HCT116 (cell line): ENCODE results near the gene ACTRT2. TPM values are rescaled to one million over a fixed set of nuclear protein-coding genes. Genes with fewer than 3 reads are reported as not detected.

Experiments used
- ATAC-seq: fragments of 200-7000 bp; cut with Tn5 transposase; 2 replicates; pipeline ENCODE4 v1.9.1; 2020; ENCODE audit warnings: mild to moderate bottlenecking, moderate library complexity
- BruUV-seq: library from RNA; stranded (reverse); fragments of 400-500 nt; replicated peaks from 2 replicates; lab custom pipeline; 2021; lab: Mats Ljungman, UMichigan
- CTCF ChIA-PET: fragments of 300-600 bp; sonication (Branson Sonifier 250); formaldehyde crosslinking; loops from one replicate; lab custom pipeline; 2021; ENCODE audit warnings: antibody characterized with exemption; lab: Charles Lee
- POLR2A ChIA-PET: fragments of 300-600, 350-600 bp; sonication (Branson Sonifier 250); formaldehyde crosslinking; loops from one replicate; lab custom pipeline; 2021; ENCODE audit warnings: antibody characterized with exemption; lab: Charles Lee
- RAD21 ChIA-PET, 2 experiments: fragments of 300-600 bp; sonication (Branson Sonifier 250); formaldehyde crosslinking; loops; one replicate each; lab custom pipeline; 2023; ENCODE audit warnings: low total read pairs in 2 of 2; ENCODE audit not compliant: uncharacterized antibody in 2 of 2, unreplicated experiment in 2 of 2, low non-redundant PET in 1 of 2; lab: Charles Lee
- DNase-seq: peaks from one replicate; pipeline ENCODE4 v3.0.0-alpha.2; 2010; ENCODE audit warnings: low read depth, low spot score
- H2AFZ ChIP-seq: fragments of 200-600 bp; shearing (Covaris generic), sonication (generic); 2 replicates; pipeline ENCODE4 v1.6.1; 2017; ENCODE audit warnings: low read depth, mixed run types, mixed read lengths, antibody characterized with exemption, low read length; ENCODE audit not compliant: poor library complexity, severe bottlenecking
- H3K27ac ChIP-seq: 2 replicates; pipeline ENCODE4 v1.5.1; 2012; ENCODE audit warnings: low read depth, low read length
- H3K27me3 ChIP-seq: fragments of 200-600 bp; sonication (generic); 2 replicates; pipeline ENCODE4 v1.6.1; 2016; ENCODE audit warnings: mixed run types, low read length, mixed read lengths; ENCODE audit not compliant: insufficient read depth
- H3K36me3 ChIP-seq, 2 experiments: fragments of 200-500 bp in 1 of 2; fragments of 200-600 bp in 1 of 2; sonication (Bioruptor generic) in 1 of 2; sonication (generic) in 1 of 2; 2 replicates each; pipeline versions ENCODE4 v1.5.1 to v1.6.1; 2014 to 2016; ENCODE audit warnings: low read length in 2 of 2, inconsistent platforms in 1 of 2, mixed read lengths in 1 of 2, mixed run types in 1 of 2; ENCODE audit not compliant: insufficient read depth in 2 of 2, control insufficient read depth in 1 of 2
- H3K4me1 ChIP-seq, 2 experiments: fragments of 200-600 bp in 1 of 2; sonication (generic) in 1 of 2; 2 replicates each; pipeline versions ENCODE4 v1.5.1 to v1.6.1; 2012 to 2017; ENCODE audit warnings: low read length in 2 of 2, inconsistent platforms in 1 of 2, mild to moderate bottlenecking in 1 of 2, mixed read lengths in 1 of 2, mixed run types in 1 of 2, moderate library complexity in 1 of 2; ENCODE audit not compliant: insufficient read depth in 2 of 2, control insufficient read depth in 1 of 2
- H3K4me2 ChIP-seq: fragments of 200-600 bp; sonication (generic); 2 replicates; pipeline ENCODE4 v1.6.1; 2017; ENCODE audit warnings: mixed run types, low read length, mixed read lengths
- H3K4me3 ChIP-seq, 2 experiments: fragments of 200-600 bp in 1 of 2; sonication (generic) in 1 of 2; replicated peaks in 1 of 2; 2 replicates each; pipeline ENCODE4 v1.5.1; 2011 to 2016; ENCODE audit warnings: low read length in 2 of 2, control low read depth in 1 of 2, low read depth in 1 of 2, mild to moderate bottlenecking in 1 of 2, mixed read lengths in 1 of 2, mixed run types in 1 of 2
- H3K79me2 ChIP-seq: fragments of 200-600 bp; sonication (generic); 2 replicates; pipeline ENCODE4 v1.6.1; 2017; ENCODE audit warnings: mild to moderate bottlenecking, mixed run types, low read length, moderate library complexity, mixed read lengths; ENCODE audit not compliant: insufficient read depth
- H3K9ac ChIP-seq: fragments of 200-600 bp; sonication (generic); 2 replicates; pipeline ENCODE4 v1.6.1; 2016; ENCODE audit warnings: low read length, mixed read lengths
- H3K9me2 ChIP-seq: fragments of 200-600 bp; sonication (generic), shearing (Covaris generic); 2 replicates; pipeline ENCODE4 v1.6.1; 2017; ENCODE audit warnings: mixed run types, mild to moderate bottlenecking, moderate library complexity; ENCODE audit not compliant: insufficient read depth
- H3K9me3 ChIP-seq, 2 experiments: fragments of 200-500 bp in 1 of 2; fragments of 200-600 bp in 1 of 2; sonication (Bioruptor generic) in 1 of 2; sonication (generic) in 1 of 2; 2 replicates each; pipeline ENCODE4 v1.6.1; 2014 to 2017; ENCODE audit warnings: low read length in 2 of 2, mixed read lengths in 2 of 2, inconsistent platforms in 1 of 2, low read depth in 1 of 2, mild to moderate bottlenecking in 1 of 2, mixed run types in 1 of 2, moderate library complexity in 1 of 2; ENCODE audit not compliant: control insufficient read depth in 1 of 2, insufficient read depth in 1 of 2
- H4K20me1 ChIP-seq: fragments of 200-600 bp; sonication (generic), shearing (Covaris generic); 2 replicates; pipeline ENCODE4 v1.6.1; 2017; ENCODE audit warnings: mixed run types, mild to moderate bottlenecking, moderate library complexity; ENCODE audit not compliant: insufficient read depth
- CBX3 ChIP-seq: IDR thresholded peaks from 2 replicates; pipeline ENCODE4 v1.6.1; 2012; ENCODE audit warnings: low read depth
- CTCF ChIP-seq, 3 experiments: fragments of 200-600 bp in 1 of 3; sonication (generic) in 1 of 3; IDR thresholded peaks in 2 of 3; conservative IDR thresholded peaks in 1 of 3; 2 replicates each; pipeline ENCODE4 v1.5.1; 2012 to 2017; ENCODE audit warnings: low read depth in 2 of 3, low read length in 2 of 3, antibody characterized with exemption in 1 of 3, borderline replicate concordance in 1 of 3, control low read depth in 1 of 3, mild to moderate bottlenecking in 1 of 3, mixed read lengths in 1 of 3, mixed run types in 1 of 3, moderate library complexity in 1 of 3; ENCODE audit not compliant: insufficient read depth in 1 of 3
- EZH2phosphoT487 ChIP-seq: fragments of 200-600 bp; IDR thresholded peaks from 2 replicates; pipeline ENCODE4 v1.6.1; 2018; ENCODE audit warnings: antibody characterized with exemption, borderline replicate concordance
- SIN3A ChIP-seq: IDR thresholded peaks from 2 replicates; pipeline ENCODE4 v1.6.1; 2012; ENCODE audit warnings: low read depth
- SP1 ChIP-seq: IDR thresholded peaks from 2 replicates; pipeline ENCODE4 v1.6.1; 2012; ENCODE audit warnings: low read depth
- YY1 ChIP-seq: IDR thresholded peaks from 2 replicates; pipeline ENCODE4 v1.6.1; 2011; ENCODE audit warnings: low read length, low read depth, moderate library complexity, mild to moderate bottlenecking; ENCODE audit not compliant: insufficient replicate concordance; ENCODE audit errors: extremely low read depth
- ZBTB33 ChIP-seq: IDR thresholded peaks from 2 replicates; pipeline ENCODE4 v1.6.1; 2011; ENCODE audit warnings: mild to moderate bottlenecking, low read length, moderate library complexity; ENCODE audit not compliant: insufficient replicate concordance; ENCODE audit errors: extremely low read depth
- ZFX ChIP-seq: fragments of 450-650 bp; IDR thresholded peaks from 2 replicates; pipeline ENCODE4 v1.6.1; 2017
- intact Hi-C: fragments of 100-400 bp; cut with micrococcal nuclease; formaldehyde crosslinking; loops from 2 replicates; pipeline ENCODE4 v1.10.0; 2022
- total RNA-seq: library from RNA; stranded (reverse); gene quantifications from one replicate; pipeline ENCODE4 v1.2.1, GENCODE V29; 2021; ENCODE audit not compliant: unreplicated experiment

Gene ACTRT2
- total RNA-seq, 1 experiment from 2014 or later = not detected

GRCh38 chr1:3024019-3024418 is 2.8 kb downstream of the ACTRT2 start:
- peak; percentile 81 for ATAC-seq
- Histone ChIP-seq H3K79me2 (no peaks in the 10 kb centered on the region), H4K20me1 (no peaks in the 10 kb centered on the region), H3K4me2 (no peak overlapping the region), H2AFZ (no peak overlapping the region), H3K9me2 (no peaks in the 10 kb centered on the region), H3K4me3 (no peak overlapping the region), H3K27ac (no peak overlapping the region), H3K9ac (no peak overlapping the region), H3K27me3 (peaks cover 4% of the 10 kb centered on the region; the same call in 1 of the 2 replicates), H3K36me3 (no peaks in the 10 kb centered on the region), H3K4me1 (no peaks in the 10 kb centered on the region), H3K9me3 (no peaks in the 10 kb centered on the region)
- intact Hi-C loops = no loop called here
- ChIA-PET RAD21 (no interaction called here), CTCF (interaction anchor here (0.6 kb wide), 1 partner anchor 202 kb away, joined by 3 read pairs; no protein-coding TSS in a partner anchor), POLR2A (no interaction called here)
- no TSS peak for BruUV-seq
- no peak for DNase-seq
- TF ChIP-seq CTCF (IDR thresholded peaks at IDR 0.05 in 2 of 3, conservative IDR thresholded peaks at IDR 0.05 in 1 of 3; ENCODE audit: borderline replicate concordance in 1 of 3, insufficient read depth in 1 of 3, low read depth in 2 of 3, low read length in 2 of 3) (peak in 2 of 3 experiments; percentile 28 to 41; a peak in 2 of 6 replicates), SP1 (no peak)

GRCh38 chr1:3024588-3024987 is 3.3 kb downstream of the ACTRT2 start:
- intact Hi-C loops = no loop called here
- no peak overlapping the region for H3K4me2 ChIP-seq
- H3K36me3 ChIP-seq = no peaks in the 10 kb centered on the region
- no peak overlapping the region for H2AFZ ChIP-seq
- H3K79me2 ChIP-seq = no peaks in the 10 kb centered on the region
- no TSS peak for BruUV-seq
- POLR2A ChIA-PET = no interaction called here
- CTCF ChIA-PET = no interaction called here
- H3K4me1 ChIP-seq = no peaks in the 10 kb centered on the region
- ATAC-seq (no peak), DNase-seq (no peak)
- no peak overlapping the region for H3K4me3 ChIP-seq
- H3K9me3 ChIP-seq = no peaks in the 10 kb centered on the region
- H4K20me1 ChIP-seq = no peaks in the 10 kb centered on the region
- no peaks in the 10 kb centered on the region for H3K9me2 ChIP-seq
- H3K27ac ChIP-seq = no peak overlapping the region
- RAD21 ChIA-PET = no interaction called here
- H3K27me3 ChIP-seq = peaks cover 4% of the 10 kb centered on the region; the same call in 1 of the 2 replicates
- no peak overlapping the region for H3K9ac ChIP-seq
- TF ChIP-seq CBX3 (no peak), EZH2phosphoT487 (no peak), ZFX (no peak), ZBTB33 (no peak), SIN3A (no peak), YY1 (no peak), CTCF (IDR thresholded peaks at IDR 0.05 in 2 of 3, conservative IDR thresholded peaks at IDR 0.05 in 1 of 3; ENCODE audit: borderline replicate concordance in 1 of 3, insufficient read depth in 1 of 3, low read depth in 2 of 3, low read length in 2 of 3) (no peak)
